Tongue (tissue), 2 donors: ENCODE data around the gene PTX4. TPM values are rescaled to one million over a fixed set of nuclear protein-coding genes. Genes with fewer than 3 reads are reported as not detected.

ENCODE experiments used
- DNase-seq: peaks from one replicate; pipeline ENCODE4 v3.0.0-alpha.2; 2015
- total RNA-seq: library from RNA; depleted of rRNA; stranded (reverse); fragments of >200 nt; gene quantifications from one replicate; pipeline ENCODE4 v1.2.3, GENCODE V29; 2014

Gene PTX4
- total RNA-seq, 1 donor from 2014 or later = 1.5 TPM

GRCh38 chr16:1459967-1460366 lies 28.8 kb downstream of the PTX4 start:
- no peak for DNase-seq

DNA sequence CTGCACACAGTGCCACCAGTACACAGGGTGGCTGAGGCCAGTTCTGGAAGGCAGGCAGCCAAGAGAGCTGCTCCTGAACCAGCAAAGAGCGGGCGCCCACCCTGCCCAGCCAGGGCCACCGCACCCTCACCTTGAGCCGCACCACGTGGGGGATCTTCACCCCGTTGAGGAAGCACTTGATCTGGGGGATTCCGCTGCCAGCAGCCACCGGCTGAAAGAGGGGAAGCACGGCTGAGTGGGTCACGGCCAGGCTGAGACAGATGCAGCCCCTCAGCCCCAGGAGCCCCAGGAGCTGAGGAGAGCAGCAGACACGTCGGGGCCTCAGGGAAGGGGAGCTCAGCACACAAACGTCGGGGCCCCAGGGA lies 29.8 kb downstream of the PTX4 start:
- no peak for DNase-seq

GRCh38 chr16:1458336-1458976 lies 30.3 kb downstream of the PTX4 start:
- DNase-seq = no peak

GRCh38 chr16:1457489-1458245 lies 31.1 kb downstream of the PTX4 start:
- DNase-seq = no peak

DNA sequence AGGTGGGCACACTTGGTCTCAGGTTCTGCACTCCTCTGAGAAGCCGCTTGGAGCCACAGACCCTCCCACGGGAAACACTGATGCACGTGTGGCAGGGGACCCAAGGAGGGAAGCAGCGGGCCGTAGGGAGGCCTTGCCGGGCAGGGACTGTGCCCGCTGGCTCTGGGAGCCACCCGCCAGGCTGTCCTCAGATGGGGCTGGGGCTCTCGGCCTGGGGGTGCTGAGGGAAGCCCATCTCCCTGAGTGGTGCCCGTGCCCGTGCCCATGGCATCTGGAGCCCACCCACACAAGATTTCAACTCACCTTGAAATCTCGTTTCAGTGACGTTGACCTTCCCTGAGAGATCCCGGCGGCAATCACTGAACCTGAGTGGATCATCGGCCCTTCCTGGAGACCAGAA lies 31.8 kb downstream of the PTX4 start:
- no peak for DNase-seq

- no peak for DNase-seq
Measured at GRCh38 chr16:1455190-1456171, 33.3 kb downstream of the PTX4 start.

DNA sequence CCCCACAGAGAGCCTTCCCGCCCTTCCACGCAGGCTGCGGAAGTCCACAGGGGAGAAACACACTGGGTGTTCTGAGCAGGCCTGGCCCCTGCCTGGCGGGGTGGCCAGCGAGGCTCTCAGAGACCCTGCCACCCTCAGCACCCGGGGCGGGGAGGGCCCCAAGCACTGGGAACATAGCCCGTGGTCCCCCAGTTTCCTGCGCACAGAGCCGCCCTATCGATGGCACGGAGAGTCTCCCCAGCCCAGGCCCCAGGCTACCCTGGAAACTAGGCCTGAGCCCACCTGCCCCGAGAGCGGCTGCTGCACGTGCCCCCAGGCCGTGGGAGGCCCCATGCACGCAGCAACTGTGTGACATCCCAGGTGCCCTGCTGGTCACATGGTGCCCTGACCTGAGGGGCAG lies 34.2 kb downstream of the PTX4 start:
- DNase-seq = no peak

- no peak for DNase-seq
Measured at GRCh38 chr16:1453316-1453715, 35.4 kb downstream of the PTX4 start.

- DNase-seq = no peak
Measured at GRCh38 chr16:1452530-1452929, 36.2 kb downstream of the PTX4 start.

GRCh38 chr16:1451702-1452392 lies 36.9 kb downstream of the PTX4 start:
- no peak for DNase-seq

DNA sequence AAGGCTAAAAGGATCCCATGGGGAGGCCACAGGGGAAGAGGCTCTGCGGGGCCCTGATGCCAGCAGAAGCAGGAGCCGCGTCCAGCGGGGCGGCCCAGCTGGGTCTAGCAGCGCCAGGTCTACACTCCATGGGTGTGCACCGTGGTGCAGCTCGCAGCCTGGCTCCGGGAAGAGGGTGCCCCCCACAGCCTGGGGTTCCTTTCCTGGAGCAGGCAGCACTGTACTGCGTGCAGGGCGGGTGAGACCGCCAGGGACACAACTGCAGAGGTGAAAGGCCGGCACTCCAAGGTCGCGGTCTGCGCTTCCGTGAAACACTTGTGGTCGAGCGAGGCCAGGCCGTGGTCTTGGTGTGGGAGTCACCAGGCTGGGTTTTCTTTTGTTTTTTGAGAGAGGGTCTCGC lies 37.9 kb downstream of the PTX4 start:
- no peak for DNase-seq

GRCh38 chr16:1450218-1450617 lies 38.5 kb downstream of the PTX4 start:
- no peak for DNase-seq

DNA sequence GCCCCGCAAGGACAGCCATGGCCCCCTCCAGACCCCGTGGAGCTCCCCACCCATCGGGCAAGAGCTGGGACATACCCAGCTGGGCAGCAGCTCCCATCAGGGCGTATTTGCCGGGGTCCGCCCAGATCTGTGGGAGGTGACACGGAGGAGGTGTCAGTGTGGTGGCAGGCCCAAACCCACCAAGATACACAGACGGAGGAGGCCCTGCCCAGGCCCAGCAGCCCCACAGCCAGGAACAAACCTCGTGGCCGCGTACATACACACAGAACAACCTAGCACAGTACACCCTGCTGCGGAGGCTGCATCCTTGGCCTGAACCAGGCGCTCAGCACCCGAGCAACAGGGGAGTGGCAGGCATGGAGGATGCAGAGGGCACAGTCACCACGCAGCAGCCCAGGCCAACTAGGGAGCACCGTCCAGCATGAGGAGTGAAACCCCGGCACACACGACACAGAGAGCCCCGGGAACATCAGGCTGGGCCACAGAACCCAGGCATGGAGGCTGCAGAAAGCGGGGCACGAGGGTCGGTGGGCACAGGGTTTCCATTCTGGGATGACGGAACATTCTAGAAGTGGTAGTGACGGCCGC lies 39.4 kb downstream of the PTX4 start:
- DNase-seq = no peak

GRCh38 chr16:1448536-1449116 lies 40.1 kb downstream of the PTX4 start:
- no peak for DNase-seq

- no peak for DNase-seq
Measured at GRCh38 chr16:1447965-1448364, 40.8 kb downstream of the PTX4 start.

- DNase-seq = no peak
Measured at GRCh38 chr16:1446296-1447080, 42.3 kb downstream of the PTX4 start.

GRCh38 chr16:1445518-1446203 lies 43.1 kb downstream of the PTX4 start:
- no peak for DNase-seq

DNA sequence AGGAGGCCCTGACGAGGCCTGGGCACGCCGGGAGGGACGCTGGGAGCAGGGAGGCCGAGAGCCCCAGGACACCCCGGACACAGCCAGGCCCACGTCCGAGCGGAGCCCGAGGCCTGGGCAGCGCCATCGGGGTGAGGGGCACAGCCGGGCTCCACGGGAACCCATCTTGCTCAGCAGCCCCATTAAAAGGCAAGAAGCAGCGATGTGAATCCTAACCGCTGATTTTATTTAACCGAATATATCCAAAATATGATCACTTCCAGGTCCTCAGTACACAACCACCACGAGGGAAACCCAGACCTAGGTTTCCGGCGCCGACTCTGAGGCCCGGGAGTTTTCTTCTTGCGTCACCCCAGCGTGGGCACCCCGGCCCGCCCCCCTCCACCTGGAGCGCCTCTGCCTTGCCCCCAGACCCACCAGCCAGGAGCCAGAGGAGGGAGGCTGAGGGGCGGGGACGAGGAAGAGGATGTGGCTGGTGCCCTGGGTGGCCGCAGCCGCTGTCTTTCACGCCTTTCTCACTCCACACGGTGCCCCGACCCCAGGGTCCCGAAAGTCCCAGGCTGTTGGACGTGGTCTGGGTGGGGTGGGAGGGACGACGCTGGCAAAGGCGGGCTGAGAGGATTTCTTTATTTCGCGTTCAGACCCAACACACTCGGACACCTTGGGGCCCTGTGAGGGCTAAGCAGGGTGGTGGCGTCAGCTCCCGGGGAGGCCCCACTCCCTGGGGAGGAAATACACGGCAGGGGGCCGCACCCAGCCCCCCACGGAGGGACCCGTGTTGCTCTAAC lies 43.8 kb downstream of the PTX4 start:
- no peak for DNase-seq
